SK-N-SH (cell line): ENCODE results near the gene ZNF253. TPM values are rescaled to one million over a fixed set of nuclear protein-coding genes. Genes with fewer than 3 reads are reported as not detected.

Experiments
- CTCF ChIA-PET: fragments of 300-600, 350-600 bp; formaldehyde crosslinking; extraction: SDS; loops from one replicate; lab custom pipeline; 2021; lab: Yijun Ruan, JAX
- POLR2A ChIA-PET: fragments of 350-600 bp; sonication (Branson Sonifier 250); formaldehyde crosslinking; extraction: SDS; loops from one replicate; lab custom pipeline; 2020; ENCODE audit warnings: antibody characterized with exemption, inconsistent platforms; lab: Yijun Ruan, JAX
- DNase-seq: peaks from one replicate; pipeline ENCODE4 v3.0.0; 2012
- H2AFZ ChIP-seq: fragments of 200-600 bp; sonication (generic); 2 replicates; pipeline ENCODE4 v1.8.1; 2016; ENCODE audit warnings: antibody characterized with exemption, mild to moderate bottlenecking, low read depth
- H3F3A ChIP-seq: fragments of 200-600 bp; sonication (generic); replicated peaks from 2 replicates; pipeline ENCODE3; 2016; ENCODE audit warnings: antibody characterized with exemption, mild to moderate bottlenecking; ENCODE audit not compliant: insufficient read depth
- H3K27ac ChIP-seq, 2 experiments: fragments of 200-500 bp in 1 of 2; fragments of 200-600 bp in 1 of 2; sonication (Bioruptor generic) in 1 of 2; sonication (generic), shearing (Covaris generic) in 1 of 2; 2 replicates each; pipeline versions ENCODE4 v1.5.1 to v1.6.1; 2014 to 2016; ENCODE audit warnings: low read depth in 2 of 2, inconsistent platforms in 1 of 2, low read length in 1 of 2, mild to moderate bottlenecking in 1 of 2, mixed read lengths in 1 of 2
- H3K27me3 ChIP-seq: fragments of 200-600 bp; sonication (generic), shearing (Covaris generic); 2 replicates; pipeline ENCODE4 v1.6.1; 2016; ENCODE audit warnings: mixed run types; ENCODE audit not compliant: insufficient read depth
- H3K36me3 ChIP-seq, 2 experiments: fragments of 200-500 bp in 1 of 2; fragments of 200-600 bp in 1 of 2; sonication (Bioruptor generic) in 1 of 2; sonication (generic) in 1 of 2; replicated peaks in 1 of 2; 2 replicates each; pipeline versions ENCODE3 to v1.5.1; 2014 to 2016; ENCODE audit warnings: low read length in 1 of 2, mild to moderate bottlenecking in 1 of 2; ENCODE audit not compliant: insufficient read depth in 2 of 2, control insufficient read depth in 1 of 2
- H3K4me1 ChIP-seq, 2 experiments: fragments of 200-500 bp in 1 of 2; fragments of 200-600 bp in 1 of 2; sonication (Bioruptor generic) in 1 of 2; sonication (generic), shearing (Covaris generic) in 1 of 2; 2 replicates each; pipeline versions ENCODE4 v1.5.1 to v1.6.1; 2014 to 2016; ENCODE audit warnings: low read depth in 1 of 2, low read length in 1 of 2, mixed run types in 1 of 2; ENCODE audit not compliant: insufficient read depth in 2 of 2, control insufficient read depth in 1 of 2
- H3K4me2 ChIP-seq: fragments of 200-600 bp; sonication (generic), shearing (Covaris generic); 2 replicates; pipeline ENCODE4 v1.6.1; 2017; ENCODE audit warnings: mixed run types
- H3K4me3 ChIP-seq, 2 experiments: fragments of 200-500 bp in 1 of 2; fragments of 200-600 bp in 1 of 2; sonication (Bioruptor generic) in 1 of 2; sonication (generic), shearing (Covaris generic) in 1 of 2; 2 replicates each; pipeline versions ENCODE4 v1.5.1 to v1.8.1; 2014 to 2016; ENCODE audit warnings: low read depth in 2 of 2, inconsistent platforms in 1 of 2, low read length in 1 of 2, mild to moderate bottlenecking in 1 of 2, mixed read lengths in 1 of 2, moderate library complexity in 1 of 2
- H3K79me2 ChIP-seq: fragments of 200-600 bp; sonication (generic); 2 replicates; pipeline ENCODE4 v1.8.1; 2017; ENCODE audit warnings: mild to moderate bottlenecking; ENCODE audit not compliant: insufficient read depth
- H3K9ac ChIP-seq: fragments of 200-600 bp; sonication (generic); 2 replicates; pipeline ENCODE4 v1.6.1; 2017; ENCODE audit warnings: mixed run types
- H3K9me2 ChIP-seq: fragments of 200-600 bp; sonication (generic); 2 replicates; pipeline ENCODE4 v1.6.1; 2017; ENCODE audit warnings: mixed run types
- H3K9me3 ChIP-seq: fragments of 200-600 bp; sonication (generic); 2 replicates; pipeline ENCODE4 v1.6.1; 2017; ENCODE audit warnings: mixed run types, mild to moderate bottlenecking, moderate library complexity
- H4K20me1 ChIP-seq: fragments of 200-600 bp; sonication (generic); 2 replicates; pipeline ENCODE4 v1.6.1; 2017; ENCODE audit warnings: mild to moderate bottlenecking, mixed run types; ENCODE audit not compliant: insufficient read depth
- ELF1 ChIP-seq: IDR thresholded peaks from 2 replicates; pipeline ENCODE4 v1.4.0; 2012
- EP300 ChIP-seq, 2 experiments: IDR thresholded peaks; 2 replicates each; pipeline versions ENCODE4 v1.4.0 to v1.6.1; 2012; ENCODE audit warnings: borderline replicate concordance in 1 of 2, low read depth in 1 of 2, low read length in 1 of 2
- EZH2phosphoT487 ChIP-seq: fragments of 200-600 bp; sonication (generic); IDR thresholded peaks from 2 replicates; pipeline ENCODE4 v1.6.1; 2017; ENCODE audit warnings: low read depth, mixed run types, mild to moderate bottlenecking, antibody characterized with exemption, moderate library complexity, borderline replicate concordance
- FOSL2 ChIP-seq: IDR thresholded peaks from 2 replicates; pipeline ENCODE4 v1.4.0; 2012; ENCODE audit warnings: low read depth, mild to moderate bottlenecking, moderate library complexity, borderline replicate concordance
- GATA2 ChIP-seq: sonication (generic); formaldehyde crosslinking; IDR thresholded peaks from 2 replicates; pipeline ENCODE4 v1.5.0; 2020; ENCODE audit warnings: mild to moderate bottlenecking, missing genetic modification reagents
- MXI1 ChIP-seq: IDR thresholded peaks from 2 replicates; pipeline ENCODE4 v1.6.1; 2012; ENCODE audit warnings: mild to moderate bottlenecking, low read depth, low read length, improper control_type of control experiment
- POLR2AphosphoS5 ChIP-seq: IDR thresholded peaks from 2 replicates; pipeline ENCODE4 v1.6.1; 2012; ENCODE audit warnings: low read depth, low read length
- RAD21 ChIP-seq: IDR thresholded peaks from 2 replicates; pipeline ENCODE4 v1.6.1; 2012; ENCODE audit warnings: mild to moderate bottlenecking, low read length
- RFX5 ChIP-seq: IDR thresholded peaks from 2 replicates; pipeline ENCODE4 v1.6.1; 2012; ENCODE audit warnings: mild to moderate bottlenecking, improper control_type of control experiment, low read length
- SIN3A ChIP-seq: IDR thresholded peaks from 2 replicates; pipeline ENCODE4 v1.6.1; 2012; ENCODE audit warnings: low read depth, mild to moderate bottlenecking, low read length, moderate library complexity, borderline replicate concordance
- SMC3 ChIP-seq: IDR thresholded peaks from 2 replicates; pipeline ENCODE4 v1.6.1; 2012; ENCODE audit warnings: low read depth, low read length, improper control_type of control experiment
- TAF1 ChIP-seq: IDR thresholded peaks from 2 replicates; pipeline ENCODE4 v1.6.1; 2012; ENCODE audit warnings: low read depth, mild to moderate bottlenecking, low read length, moderate library complexity, borderline replicate concordance
- TEAD4 ChIP-seq: IDR thresholded peaks from 2 replicates; pipeline ENCODE4 v1.4.0; 2012; ENCODE audit warnings: mild to moderate bottlenecking, borderline replicate concordance; ENCODE audit not compliant: insufficient read depth
- USF1 ChIP-seq: IDR thresholded peaks from 2 replicates; pipeline ENCODE4 v1.4.0; 2012; ENCODE audit warnings: low read depth, borderline replicate concordance
- YY1 ChIP-seq: IDR thresholded peaks from 2 replicates; pipeline ENCODE4 v1.4.0; 2012; ENCODE audit warnings: low read depth, mild to moderate bottlenecking
- ZBTB33 ChIP-seq: IDR thresholded peaks from 2 replicates; pipeline ENCODE4 v1.4.0; 2012; ENCODE audit warnings: low read depth, borderline replicate concordance
- WGBS: methylation state at CpG from one replicate; pipeline ENCODE4 v1.1.6; 2017; ENCODE audit warnings: low lambda C conversion rate; 5-methylcytosine and 5-hydroxymethylcytosine counted together
- polyA plus RNA-seq, 3 experiments: library from polyadenylated mRNA; depleted of rRNA; stranded (reverse); fragments of >200 nt; gene quantifications; 2 replicates each; pipeline ENCODE4 v1.2.3, GENCODE V29; 2012
- TF ChIP-seq, protein P1 (sequence below): fragments of 150-350 bp; IDR thresholded peaks from 2 replicates; pipeline ENCODE4 v1.6.1; 2017; ENCODE audit warnings: antibody characterized with exemption, low read length, low read depth, borderline replicate concordance
- TF ChIP-seq, protein P2 (sequence below): fragments of 200-600 bp; sonication (generic); IDR thresholded peaks from 2 replicates; pipeline ENCODE4 v1.6.1; 2017; ENCODE audit warnings: antibody characterized with exemption, mild to moderate bottlenecking, moderate library complexity
- TF ChIP-seq, protein P3 (sequence below): IDR thresholded peaks from 2 replicates; pipeline ENCODE4 v1.6.1; 2012; ENCODE audit warnings: mild to moderate bottlenecking, low read depth, low read length, moderate library complexity

ZNF253 gene
- polyA plus RNA-seq, 1 of the 3 experiments (the other 2 are of a cell fraction): 0.79 TPM

DNA sequence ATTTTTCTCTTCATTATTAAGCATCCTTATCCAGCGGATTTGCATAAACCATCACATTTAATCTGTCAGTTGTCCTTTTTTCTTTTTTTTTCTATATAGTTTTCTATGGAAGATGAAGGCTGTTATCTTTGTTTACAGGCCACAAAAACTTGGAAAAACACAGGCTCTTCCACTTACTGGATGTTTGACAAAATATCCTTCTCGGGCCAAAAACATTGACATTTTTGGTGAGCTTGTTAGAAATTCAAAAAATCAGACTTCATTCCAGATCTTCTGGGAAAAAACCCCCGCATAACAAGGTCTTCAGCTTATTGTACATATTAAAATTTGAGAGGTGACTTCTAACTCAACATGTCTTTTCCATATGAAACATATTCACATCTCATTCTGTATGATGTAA, 48.9 kb downstream of the ZNF253 start:
- ChIA-PET POLR2A (no interaction called here), CTCF (interaction anchor here (1.7 kb wide), 1 partner anchor 16 kb away, joined by 3 read pairs; no protein-coding TSS in a partner anchor)
- WGBS: 85% methylated on average over 3 of the region's 3 CpGs

More for the DNA sequence above, 48.9 kb downstream of the ZNF253 start:
- DNase-seq: no peak
- no peaks in the 10 kb centered on the region for H3K27me3 ChIP-seq
- H4K20me1 ChIP-seq: no peaks in the 10 kb centered on the region
- H3K79me2 ChIP-seq: peaks cover 45% of the 10 kb centered on the region; the same call in 1 of the 2 replicates
- no peak overlapping the region for H3K4me3 ChIP-seq
- peaks cover 10 to 28% of the 10 kb centered on the region in 2 experiments for H3K36me3 ChIP-seq
- H3F3A ChIP-seq: peaks cover 4% of the 10 kb centered on the region
- no peaks in the 10 kb centered on the region for H3K4me1 ChIP-seq
- H3K9me2 ChIP-seq: no peaks in the 10 kb centered on the region
- H3K9me3 ChIP-seq: no peaks in the 10 kb centered on the region
- TF ChIP-seq MXI1: no peak
- TF ChIP-seq GATA2: no peak
- TF ChIP-seq, protein P1, sequence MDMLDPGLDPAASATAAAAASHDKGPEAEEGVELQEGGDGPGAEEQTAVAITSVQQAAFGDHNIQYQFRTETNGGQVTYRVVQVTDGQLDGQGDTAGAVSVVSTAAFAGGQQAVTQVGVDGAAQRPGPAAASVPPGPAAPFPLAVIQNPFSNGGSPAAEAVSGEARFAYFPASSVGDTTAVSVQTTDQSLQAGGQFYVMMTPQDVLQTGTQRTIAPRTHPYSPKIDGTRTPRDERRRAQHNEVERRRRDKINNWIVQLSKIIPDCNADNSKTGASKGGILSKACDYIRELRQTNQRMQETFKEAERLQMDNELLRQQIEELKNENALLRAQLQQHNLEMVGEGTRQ: no peak
- TF ChIP-seq FOSL2: no peak
- TF ChIP-seq RFX5: no peak
- TF ChIP-seq TEAD4: no peak
- TF ChIP-seq POLR2AphosphoS5: no peak
- TF ChIP-seq, protein P2, sequence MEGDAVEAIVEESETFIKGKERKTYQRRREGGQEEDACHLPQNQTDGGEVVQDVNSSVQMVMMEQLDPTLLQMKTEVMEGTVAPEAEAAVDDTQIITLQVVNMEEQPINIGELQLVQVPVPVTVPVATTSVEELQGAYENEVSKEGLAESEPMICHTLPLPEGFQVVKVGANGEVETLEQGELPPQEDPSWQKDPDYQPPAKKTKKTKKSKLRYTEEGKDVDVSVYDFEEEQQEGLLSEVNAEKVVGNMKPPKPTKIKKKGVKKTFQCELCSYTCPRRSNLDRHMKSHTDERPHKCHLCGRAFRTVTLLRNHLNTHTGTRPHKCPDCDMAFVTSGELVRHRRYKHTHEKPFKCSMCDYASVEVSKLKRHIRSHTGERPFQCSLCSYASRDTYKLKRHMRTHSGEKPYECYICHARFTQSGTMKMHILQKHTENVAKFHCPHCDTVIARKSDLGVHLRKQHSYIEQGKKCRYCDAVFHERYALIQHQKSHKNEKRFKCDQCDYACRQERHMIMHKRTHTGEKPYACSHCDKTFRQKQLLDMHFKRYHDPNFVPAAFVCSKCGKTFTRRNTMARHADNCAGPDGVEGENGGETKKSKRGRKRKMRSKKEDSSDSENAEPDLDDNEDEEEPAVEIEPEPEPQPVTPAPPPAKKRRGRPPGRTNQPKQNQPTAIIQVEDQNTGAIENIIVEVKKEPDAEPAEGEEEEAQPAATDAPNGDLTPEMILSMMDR: no peak
- no peak for TF ChIP-seq RAD21
- no peak for TF ChIP-seq YY1
- TF ChIP-seq ZBTB33: no peak
- no peak for TF ChIP-seq EZH2phosphoT487
- TF ChIP-seq, protein P3, sequence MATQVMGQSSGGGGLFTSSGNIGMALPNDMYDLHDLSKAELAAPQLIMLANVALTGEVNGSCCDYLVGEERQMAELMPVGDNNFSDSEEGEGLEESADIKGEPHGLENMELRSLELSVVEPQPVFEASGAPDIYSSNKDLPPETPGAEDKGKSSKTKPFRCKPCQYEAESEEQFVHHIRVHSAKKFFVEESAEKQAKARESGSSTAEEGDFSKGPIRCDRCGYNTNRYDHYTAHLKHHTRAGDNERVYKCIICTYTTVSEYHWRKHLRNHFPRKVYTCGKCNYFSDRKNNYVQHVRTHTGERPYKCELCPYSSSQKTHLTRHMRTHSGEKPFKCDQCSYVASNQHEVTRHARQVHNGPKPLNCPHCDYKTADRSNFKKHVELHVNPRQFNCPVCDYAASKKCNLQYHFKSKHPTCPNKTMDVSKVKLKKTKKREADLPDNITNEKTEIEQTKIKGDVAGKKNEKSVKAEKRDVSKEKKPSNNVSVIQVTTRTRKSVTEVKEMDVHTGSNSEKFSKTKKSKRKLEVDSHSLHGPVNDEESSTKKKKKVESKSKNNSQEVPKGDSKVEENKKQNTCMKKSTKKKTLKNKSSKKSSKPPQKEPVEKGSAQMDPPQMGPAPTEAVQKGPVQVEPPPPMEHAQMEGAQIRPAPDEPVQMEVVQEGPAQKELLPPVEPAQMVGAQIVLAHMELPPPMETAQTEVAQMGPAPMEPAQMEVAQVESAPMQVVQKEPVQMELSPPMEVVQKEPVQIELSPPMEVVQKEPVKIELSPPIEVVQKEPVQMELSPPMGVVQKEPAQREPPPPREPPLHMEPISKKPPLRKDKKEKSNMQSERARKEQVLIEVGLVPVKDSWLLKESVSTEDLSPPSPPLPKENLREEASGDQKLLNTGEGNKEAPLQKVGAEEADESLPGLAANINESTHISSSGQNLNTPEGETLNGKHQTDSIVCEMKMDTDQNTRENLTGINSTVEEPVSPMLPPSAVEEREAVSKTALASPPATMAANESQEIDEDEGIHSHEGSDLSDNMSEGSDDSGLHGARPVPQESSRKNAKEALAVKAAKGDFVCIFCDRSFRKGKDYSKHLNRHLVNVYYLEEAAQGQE: no peak
- TF ChIP-seq TAF1: no peak
- TF ChIP-seq SMC3: no peak
- TF ChIP-seq SIN3A: no peak
- TF ChIP-seq ELF1: no peak
- TF ChIP-seq USF1: no peak
- TF ChIP-seq EP300 (IDR thresholded peaks at IDR 0.05; ENCODE audit: borderline replicate concordance in 1 of 2, low read depth in 1 of 2, low read length in 1 of 2): no peak
- no peak overlapping the region for H2AFZ ChIP-seq
- no peak overlapping the region for H3K27ac ChIP-seq
- no peak overlapping the region for H3K4me2 ChIP-seq
- no peak overlapping the region for H3K9ac ChIP-seq
